NCI-H748 treated with DMSO at 0.1 percent for 48 hours (cell line): ENCODE measurements around the gene NUP205.
A peak's percentile ranks its signal among the peaks of the same experiment; 100 is the strongest.

Source experiments
- DNase-seq: peaks from one replicate; lab custom pipeline; 2025; lab: John Stamatoyannopoulos, UW

NUP205 gene

DNA sequence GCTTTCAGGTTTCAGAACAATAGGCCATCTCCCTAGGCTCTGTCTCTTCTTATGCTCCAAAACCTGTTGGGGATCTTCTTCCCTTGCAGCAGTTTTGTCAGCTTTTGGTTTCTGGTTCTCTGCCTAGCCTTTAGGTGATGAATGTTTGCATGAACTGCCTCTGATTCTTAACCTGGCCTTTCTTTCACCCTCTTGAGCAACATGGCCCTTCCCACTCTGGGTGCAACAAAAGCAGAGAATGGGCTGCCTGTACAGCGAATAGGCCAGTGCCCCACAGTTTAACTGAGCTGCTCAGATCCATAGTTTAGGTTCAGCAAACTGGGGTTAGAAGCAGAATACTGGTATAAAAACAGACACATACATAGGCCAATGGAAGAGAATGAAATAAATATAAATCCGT lies 18.1 kb upstream of the NUP205 start:
- DNase-seq, result no peak

- DNase-seq, result no peak
Measured at GRCh38 chr7:135541029-135541428, 16.7 kb upstream of the NUP205 start.

DNA sequence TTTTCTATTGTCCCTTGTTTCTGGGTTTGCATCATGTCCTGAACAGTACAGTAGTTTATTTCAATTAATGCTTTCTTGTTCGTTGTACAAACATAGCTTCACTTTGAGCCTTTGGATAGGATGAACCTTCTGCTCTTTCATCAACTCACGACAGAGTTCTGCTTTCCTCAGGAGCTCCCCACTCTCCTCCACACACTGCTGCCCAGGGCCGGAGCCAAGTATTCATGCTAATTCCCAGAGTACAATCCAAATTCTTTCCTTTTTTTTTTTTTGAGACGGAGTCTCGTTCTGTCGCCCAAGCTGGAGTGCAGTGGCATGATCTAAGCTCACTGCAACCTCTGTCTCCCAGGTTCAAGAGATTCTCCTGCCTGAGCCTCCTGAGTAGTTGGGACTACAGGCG lies 7.5 kb upstream of the NUP205 start:
- DNase-seq, result no peak

- no peak for DNase-seq
Measured at GRCh38 chr7:135552148-135552547, 5.6 kb upstream of the NUP205 start.

- no peak for DNase-seq
Measured at GRCh38 chr7:135553346-135553745, 4.4 kb upstream of the NUP205 start.

DNA sequence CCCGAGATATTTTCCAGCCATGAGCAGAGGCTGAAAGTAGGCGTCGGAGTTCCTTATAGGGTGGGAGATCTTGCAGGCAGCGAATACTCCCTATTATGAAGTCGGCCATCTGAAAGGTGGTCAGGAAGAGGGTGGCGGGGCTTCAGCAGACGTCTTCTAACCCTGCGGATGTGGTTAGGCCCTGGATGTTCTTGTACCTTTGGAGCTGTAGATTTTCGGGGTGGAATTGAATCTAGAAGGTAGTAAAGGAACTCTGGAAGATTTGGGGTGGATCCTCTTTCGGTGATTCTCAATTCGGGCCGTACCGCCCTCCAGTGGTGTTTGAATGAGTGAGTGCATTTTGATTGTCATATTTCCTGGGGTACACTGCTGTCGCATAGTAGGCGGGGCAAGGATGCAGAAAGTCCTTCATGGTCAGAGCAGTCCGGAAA lies 635 bp downstream of the NUP205 start:
- DNase-seq, result peak; percentile 66

GRCh38 chr7:135558881-135559280 lies 1.2 kb downstream of the NUP205 start:
- DNase-seq, result no peak

DNA sequence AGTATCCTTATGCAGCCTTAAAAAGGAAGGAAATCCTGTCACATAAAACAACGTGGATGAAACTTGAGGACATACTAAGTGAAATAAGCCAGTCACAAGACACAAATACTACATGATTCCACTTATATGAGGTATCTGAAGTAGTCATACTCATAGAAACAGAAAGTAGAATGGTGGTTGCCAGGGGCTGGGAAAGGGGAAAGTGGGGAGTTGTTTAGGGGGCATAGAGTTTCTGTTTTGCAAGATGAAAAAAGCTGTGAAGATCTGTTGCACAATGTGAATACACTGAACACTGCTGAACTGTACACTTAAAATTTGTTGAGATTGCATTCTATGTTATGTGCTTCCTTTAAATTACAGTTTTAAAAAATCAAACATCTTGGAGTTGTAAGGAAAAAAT lies 2.9 kb downstream of the NUP205 start:
- no peak for DNase-seq

DNA sequence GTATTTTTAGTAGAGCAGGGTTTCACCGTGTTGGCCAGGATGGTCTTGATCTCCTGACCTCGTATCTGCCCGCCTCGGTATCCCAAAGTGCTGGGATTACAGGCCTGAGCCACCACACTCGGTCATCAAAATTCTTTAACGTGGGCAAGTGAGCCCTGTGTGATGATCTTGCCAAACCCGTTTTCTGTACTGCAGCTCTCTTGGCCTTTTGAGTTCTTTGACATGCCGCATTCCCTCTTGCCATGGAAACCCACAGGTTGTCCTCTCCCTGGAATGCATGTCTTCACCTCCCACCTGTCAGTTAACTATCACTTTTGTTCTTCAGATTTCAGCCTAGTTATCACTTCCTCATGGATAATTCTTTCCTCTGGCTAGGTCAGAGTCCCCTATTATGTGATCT lies 5.0 kb downstream of the NUP205 start:
- DNase-seq, result no peak

- no peak for DNase-seq
Measured at GRCh38 chr7:135571834-135572233, 14.1 kb downstream of the NUP205 start.

DNA sequence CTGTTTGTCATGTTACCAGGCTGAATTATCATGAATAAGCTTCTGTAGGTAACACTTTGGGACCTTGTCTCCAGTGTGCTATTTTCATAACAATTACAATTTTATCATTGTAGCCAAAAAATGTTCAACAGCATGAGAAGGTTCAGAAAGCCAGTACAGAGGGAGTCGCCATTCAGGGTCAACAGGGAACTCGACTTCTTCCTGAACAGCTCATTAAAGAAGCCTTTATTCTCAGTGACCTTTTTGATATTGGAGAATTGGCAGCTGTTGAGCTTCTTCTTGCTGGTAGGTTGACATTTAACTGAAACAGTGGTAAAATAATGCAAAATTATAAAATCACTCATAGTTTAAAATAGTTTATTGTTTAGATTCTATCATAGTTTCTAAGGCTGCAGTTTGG lies 15.8 kb downstream of the NUP205 start:
- no peak for DNase-seq

DNA sequence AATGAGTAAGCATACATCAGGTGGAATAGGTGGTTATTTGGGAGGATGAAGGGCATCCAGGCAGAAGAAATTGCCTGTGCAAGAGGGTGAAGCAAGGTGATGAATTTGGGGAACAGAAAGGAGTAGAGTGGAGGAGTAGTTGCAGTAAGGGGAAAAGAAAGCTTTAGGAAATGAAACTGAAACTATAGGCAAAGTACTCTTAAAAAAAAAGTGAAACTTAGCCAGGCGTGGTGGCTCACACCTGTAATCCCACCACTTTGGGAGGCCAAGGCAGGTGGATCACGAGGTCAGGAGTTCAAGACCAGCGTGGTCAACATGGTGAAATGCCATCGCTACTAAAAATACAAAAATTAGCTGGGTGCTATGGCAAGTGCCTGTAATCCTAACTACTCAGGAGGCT lies 17.6 kb downstream of the NUP205 start:
- DNase-seq, result no peak

- DNase-seq, result no peak
Measured at GRCh38 chr7:135578569-135578968, 20.9 kb downstream of the NUP205 start.

GRCh38 chr7:135584362-135585353 lies 26.9 kb downstream of the NUP205 start:
- DNase-seq, result no peak

DNA sequence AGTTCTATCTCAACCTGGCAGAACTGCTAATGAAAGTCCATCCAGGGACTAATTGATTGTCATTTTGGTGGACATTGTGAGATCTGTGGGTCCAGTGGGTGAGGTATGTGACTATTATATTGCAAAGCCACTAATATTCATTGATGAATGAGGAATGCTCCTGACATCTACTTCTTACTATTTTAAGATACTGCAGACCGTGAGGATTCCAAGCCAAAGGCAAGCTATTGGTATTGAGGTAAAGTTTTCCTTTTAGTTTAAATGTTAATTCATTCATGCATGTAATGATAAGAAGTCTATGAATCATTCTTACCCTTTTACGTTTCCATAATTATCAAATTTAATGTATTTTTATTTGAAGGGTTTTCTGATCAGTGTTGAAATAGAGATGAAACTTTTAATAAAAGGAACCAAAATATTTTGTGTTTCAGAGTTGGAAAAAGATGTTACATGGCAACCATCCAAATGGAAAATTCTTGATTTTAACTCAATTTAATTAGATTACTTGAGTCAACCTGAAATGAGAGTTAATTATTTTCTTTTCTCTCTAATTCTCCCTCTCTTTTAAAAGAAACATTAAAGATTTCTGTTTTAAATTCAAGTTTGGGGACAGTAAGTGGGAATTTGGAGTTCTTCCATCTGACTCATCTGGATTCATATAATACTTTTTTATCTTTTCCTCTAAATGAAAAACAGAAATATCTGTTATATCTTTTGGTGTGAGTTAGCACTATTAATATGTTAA lies 39.6 kb downstream of the NUP205 start:
- DNase-seq, result no peak

GRCh38 chr7:135597926-135598305 lies 40.2 kb downstream of the NUP205 start:
- DNase-seq, result no peak

DNA sequence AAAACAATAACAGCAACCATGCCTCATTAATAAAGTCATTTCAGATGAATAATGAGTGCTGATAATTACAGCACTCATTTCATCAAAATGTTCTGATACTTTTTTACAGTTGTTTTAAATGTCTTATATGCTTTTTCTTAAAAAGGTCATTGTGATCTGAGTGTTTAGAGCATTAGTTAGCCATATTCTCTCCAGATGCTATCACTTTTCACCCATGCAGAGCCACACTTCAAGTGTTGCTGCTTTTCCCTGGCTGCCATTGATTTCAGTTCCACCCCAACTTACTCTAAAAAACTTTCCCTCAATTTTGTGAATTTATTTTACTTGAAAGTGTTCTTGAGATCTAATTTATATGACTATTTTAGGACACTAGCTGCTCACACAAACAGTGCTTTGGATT lies 41.8 kb downstream of the NUP205 start:
- DNase-seq, result no peak

- DNase-seq, result no peak
Measured at GRCh38 chr7:135600226-135600625, 42.5 kb downstream of the NUP205 start.

- no peak for DNase-seq
Measured at GRCh38 chr7:135601182-135601581, 43.5 kb downstream of the NUP205 start.

DNA sequence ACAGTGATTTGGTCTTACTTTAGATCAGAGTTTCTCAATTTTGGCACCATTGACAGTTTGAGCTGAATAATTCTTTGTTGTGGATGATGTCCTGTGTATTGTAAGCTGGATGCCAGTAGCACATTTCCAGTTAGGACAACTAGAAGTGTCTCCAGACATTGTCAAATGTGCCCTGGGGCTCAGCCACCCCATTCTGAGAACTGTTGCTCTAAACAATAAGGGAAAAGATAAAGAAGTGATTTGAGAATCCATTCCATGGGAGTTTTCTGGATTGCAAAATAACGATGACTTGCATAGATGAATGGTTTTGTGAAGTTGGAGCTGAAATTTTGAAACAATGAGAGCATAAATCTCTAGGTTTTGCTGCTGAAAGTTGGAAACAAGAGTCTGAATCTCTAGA lies 44.6 kb downstream of the NUP205 start:
- DNase-seq, result no peak

DNA sequence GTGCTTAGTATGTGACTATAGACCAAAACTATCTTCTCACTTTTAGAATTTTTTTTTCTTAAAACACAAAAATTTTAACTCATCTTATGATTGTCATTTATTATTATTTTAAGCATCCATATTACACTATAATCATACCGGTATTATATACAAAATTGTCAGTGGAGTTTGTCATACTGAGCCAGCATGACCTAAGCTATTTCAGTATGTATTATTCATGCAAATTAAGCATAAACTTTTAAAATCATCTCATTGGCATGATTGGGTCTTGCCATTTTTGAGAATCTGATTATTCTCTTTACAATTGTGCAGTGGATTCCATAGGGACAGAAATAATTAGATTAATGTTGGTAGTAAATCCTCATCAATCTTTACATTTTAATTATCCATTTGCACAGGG lies 58.4 kb downstream of the NUP205 start:
- no peak for DNase-seq

GRCh38 chr7:135617781-135618180 lies 60.1 kb downstream of the NUP205 start:
- no peak for DNase-seq

GRCh38 chr7:135618510-135618909 lies 60.8 kb downstream of the NUP205 start:
- DNase-seq, result no peak
